Stimulated activated CD4-positive, alpha-beta T cell treated with anti-CD3 and anti-CD28 coated beads, Interleukin-15, amount 100 ng/mL, for 1 hour (primary cell): ENCODE measurements around the gene SYS1.
"Not testable (repeated sequence)": the region's sequence is repeated elsewhere in the genome, so short reads cannot be mapped to it uniquely, and the experiment has no call there.

Experiments used
- DNase-seq, 2 donors: peaks; one replicate each; pipeline ENCODE4 v3.0.0-alpha.2; 2020; ENCODE audit warnings: low read depth in 1 of 2, low spot score in 1 of 2

Gene SYS1

GRCh38 chr20:45339799-45340198, 23.2 kb upstream of the SYS1 start:
- DNase-seq, result no peak

- DNase-seq, result no peak
Observed at GRCh38 chr20:45340236-45340847, 22.6 kb upstream of the SYS1 start.

- no peak for DNase-seq
Observed at GRCh38 chr20:45340951-45341350, 22.0 kb upstream of the SYS1 start.

- DNase-seq, result no peak
Observed at GRCh38 chr20:45341579-45341938, 21.4 kb upstream of the SYS1 start.

- DNase-seq, result no peak
Observed at GRCh38 chr20:45341939-45342854, 20.8 kb upstream of the SYS1 start.

- DNase-seq, result no peak
Observed at GRCh38 chr20:45342855-45343531, 20.0 kb upstream of the SYS1 start.

- no peak for DNase-seq
Observed at GRCh38 chr20:45343532-45344167, 19.3 kb upstream of the SYS1 start.

GRCh38 chr20:45344168-45344860, 18.6 kb upstream of the SYS1 start:
- DNase-seq, result no peak

GRCh38 chr20:45345104-45345936, 17.6 kb upstream of the SYS1 start:
- DNase-seq, result no peak

GRCh38 chr20:45346291-45346718, 16.7 kb upstream of the SYS1 start:
- no peak for DNase-seq

- DNase-seq, result no peak
Observed at GRCh38 chr20:45346851-45347250, 16.1 kb upstream of the SYS1 start.

GRCh38 chr20:45347297-45347935, 15.5 kb upstream of the SYS1 start:
- DNase-seq, result no peak

- peak; percentile 38 to 58 for DNase-seq
Observed at GRCh38 chr20:45347936-45348778, 14.8 kb upstream of the SYS1 start, which contains the start of gene SDC4. TSS of gene SDC4 (minus strand) at chr20:45348424. CDS start at chr20:45348384, 40 bp downstream.

- no peak for DNase-seq
Observed at GRCh38 chr20:45350217-45350616, 12.7 kb upstream of the SYS1 start.

GRCh38 chr20:45350795-45351194, 12.2 kb upstream of the SYS1 start:
- not testable (repeated sequence) for DNase-seq

GRCh38 chr20:45352729-45353128, 10.2 kb upstream of the SYS1 start:
- no peak for DNase-seq

- DNase-seq, result no peak
Observed at GRCh38 chr20:45353746-45354145, 9.2 kb upstream of the SYS1 start.

- DNase-seq, result no peak
Observed at GRCh38 chr20:45354423-45355208, 8.3 kb upstream of the SYS1 start.
